ENCODE data around the gene LIPI. TPM values are rescaled to one million over a fixed set of nuclear protein-coding genes. Genes with fewer than 3 reads are reported as not detected.

LIPI gene
- total RNA-seq, 1 donor from 2014 or later = not detected

DNA sequence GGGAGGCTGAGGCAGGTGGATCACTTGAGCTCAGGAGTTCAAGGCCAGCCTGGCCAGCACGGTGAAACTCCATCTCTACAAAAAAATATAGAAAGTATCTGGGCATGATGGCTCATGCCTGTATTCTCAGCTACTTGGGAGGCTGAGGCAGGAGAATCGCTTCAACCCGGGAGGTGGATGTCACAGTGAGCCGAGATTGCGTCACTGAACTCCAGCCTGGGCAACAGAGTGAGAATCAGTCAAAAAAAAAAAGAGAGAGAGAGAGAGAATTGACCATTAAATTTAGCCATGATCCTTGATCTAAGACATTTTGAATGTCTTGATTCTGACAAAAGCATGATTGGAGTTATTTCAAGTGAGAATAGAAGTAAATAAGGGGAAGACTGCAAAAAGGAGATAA is 24.3 kb upstream of the LIPI start:
- Mint-ChIP-seq H3K36me3 (no peaks in the 10 kb centered on the region), H3K27me3 (ENCODE audit: low read depth) (no peaks in the 10 kb centered on the region), H3K27ac (no peak overlapping the region), H3K9me3 (peaks cover 26% of the 10 kb centered on the region), H3K4me1 (no peaks in the 10 kb centered on the region), H3K4me3 (no peak overlapping the region)
- DNase-seq (ENCODE audit: low spot score in 2 of 2, unreplicated experiment in 2 of 2) = no peak
- TF ChIP-seq, protein P1, sequence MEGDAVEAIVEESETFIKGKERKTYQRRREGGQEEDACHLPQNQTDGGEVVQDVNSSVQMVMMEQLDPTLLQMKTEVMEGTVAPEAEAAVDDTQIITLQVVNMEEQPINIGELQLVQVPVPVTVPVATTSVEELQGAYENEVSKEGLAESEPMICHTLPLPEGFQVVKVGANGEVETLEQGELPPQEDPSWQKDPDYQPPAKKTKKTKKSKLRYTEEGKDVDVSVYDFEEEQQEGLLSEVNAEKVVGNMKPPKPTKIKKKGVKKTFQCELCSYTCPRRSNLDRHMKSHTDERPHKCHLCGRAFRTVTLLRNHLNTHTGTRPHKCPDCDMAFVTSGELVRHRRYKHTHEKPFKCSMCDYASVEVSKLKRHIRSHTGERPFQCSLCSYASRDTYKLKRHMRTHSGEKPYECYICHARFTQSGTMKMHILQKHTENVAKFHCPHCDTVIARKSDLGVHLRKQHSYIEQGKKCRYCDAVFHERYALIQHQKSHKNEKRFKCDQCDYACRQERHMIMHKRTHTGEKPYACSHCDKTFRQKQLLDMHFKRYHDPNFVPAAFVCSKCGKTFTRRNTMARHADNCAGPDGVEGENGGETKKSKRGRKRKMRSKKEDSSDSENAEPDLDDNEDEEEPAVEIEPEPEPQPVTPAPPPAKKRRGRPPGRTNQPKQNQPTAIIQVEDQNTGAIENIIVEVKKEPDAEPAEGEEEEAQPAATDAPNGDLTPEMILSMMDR (IDR thresholded peaks at IDR 0.05; ENCODE audit: unreplicated experiment) = no peak

DNA sequence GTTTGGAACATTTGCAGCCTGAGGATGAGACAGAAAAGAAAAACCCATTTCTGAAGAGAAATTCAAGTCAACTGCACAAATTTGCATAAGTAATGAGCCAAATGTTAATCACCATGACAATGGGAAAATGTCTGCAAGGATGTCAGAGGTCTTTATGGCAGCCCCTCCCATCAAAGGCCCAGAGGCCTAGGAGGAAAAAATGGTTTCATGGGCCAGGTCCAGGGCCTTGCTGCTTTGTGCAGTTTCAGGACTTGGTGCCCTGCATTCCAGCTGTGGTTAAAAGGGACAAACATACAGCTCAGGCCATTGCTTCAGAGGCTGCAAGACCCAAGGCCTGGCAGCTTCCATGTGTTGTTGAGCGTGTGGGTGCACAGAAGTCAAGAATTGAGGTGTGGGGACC is 18.6 kb upstream of the LIPI start:
- H3K36me3 Mint-ChIP-seq = peaks cover 21% of the 10 kb centered on the region
- TF ChIP-seq, protein P1 (IDR thresholded peaks at IDR 0.05; ENCODE audit: unreplicated experiment) = no peak
- no peak overlapping the region for H3K4me3 Mint-ChIP-seq
- no peak for DNase-seq (ENCODE audit: low spot score in 2 of 2, unreplicated experiment in 2 of 2)
- H3K27ac Mint-ChIP-seq = no peak overlapping the region
- H3K27me3 Mint-ChIP-seq (ENCODE audit: low read depth) = no peaks in the 10 kb centered on the region
- H3K4me1 Mint-ChIP-seq = no peaks in the 10 kb centered on the region
- H3K9me3 Mint-ChIP-seq = peaks cover 41% of the 10 kb centered on the region

- no peak for DNase-seq (ENCODE audit: low spot score in 2 of 2, unreplicated experiment in 2 of 2)
- Mint-ChIP-seq H3K4me3 (no peak overlapping the region), H3K27ac (no peak overlapping the region), H3K4me1 (no peaks in the 10 kb centered on the region), H3K36me3 (peaks cover 21% of the 10 kb centered on the region), H3K9me3 (peaks cover 15% of the 10 kb centered on the region), H3K27me3 (ENCODE audit: low read depth) (no peaks in the 10 kb centered on the region)
- TF ChIP-seq, protein P1 (IDR thresholded peaks at IDR 0.05; ENCODE audit: unreplicated experiment) = no peak
Measured at GRCh38 chr21:14223365-14223764, 12.6 kb upstream of the LIPI start.

DNA sequence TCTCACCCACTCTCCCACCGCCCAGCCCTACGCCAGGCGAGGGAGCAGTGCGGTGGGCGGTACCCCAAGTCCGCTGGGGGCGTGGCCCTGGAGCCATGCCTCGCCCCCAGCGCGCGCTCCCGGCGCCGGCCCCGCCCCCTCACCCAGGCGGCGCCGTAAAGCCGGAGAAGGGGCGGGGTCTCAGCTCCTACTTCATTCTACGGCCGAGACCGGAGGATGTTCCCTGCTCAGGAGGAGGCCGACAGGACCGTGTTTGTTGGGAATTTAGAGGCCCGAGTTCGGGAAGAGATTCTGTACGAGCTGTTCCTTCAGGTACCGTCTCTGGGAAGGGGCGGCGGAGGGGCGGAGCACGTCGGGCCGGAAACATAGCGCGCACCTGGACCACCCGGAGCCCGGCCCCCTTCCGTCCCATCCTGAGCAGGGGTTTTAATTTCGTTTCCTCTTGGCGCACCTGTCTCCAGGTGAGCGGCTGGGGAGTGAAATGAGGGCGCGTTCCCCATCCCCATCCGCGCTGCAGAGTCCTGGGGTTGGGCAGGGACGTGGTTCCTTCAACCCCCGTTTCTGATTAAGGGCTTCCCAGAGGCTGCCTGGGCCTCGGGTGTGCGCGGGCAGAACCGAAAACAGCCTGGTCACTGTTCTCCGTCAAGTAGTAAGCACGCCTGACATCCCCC is 5.4 kb upstream of the LIPI start, which contains the start of gene RBM11:
Gene RBM11 (plus strand): TSS at position 187 of the 671 bp plus-strand sequence. CDS start 30 bp downstream, at position 217.
- H3K27ac Mint-ChIP-seq = peak within 1 kb of the TSS; percentile 64
- TF ChIP-seq, protein P1 (IDR thresholded peaks at IDR 0.05; ENCODE audit: unreplicated experiment) = no peak
- peaks cover 8% of the 10 kb centered on the region for H3K9me3 Mint-ChIP-seq
- peak; percentile 68 to 79 for DNase-seq (ENCODE audit: low spot score in 2 of 2, unreplicated experiment in 2 of 2)
- H3K36me3 Mint-ChIP-seq = no peaks in the 10 kb centered on the region
- H3K4me3 Mint-ChIP-seq = peak within 1 kb of the TSS; percentile 82
- peaks cover 13% of the 10 kb centered on the region for H3K27me3 Mint-ChIP-seq (ENCODE audit: low read depth)
- peaks cover 5% of the 10 kb centered on the region for H3K4me1 Mint-ChIP-seq

DNA sequence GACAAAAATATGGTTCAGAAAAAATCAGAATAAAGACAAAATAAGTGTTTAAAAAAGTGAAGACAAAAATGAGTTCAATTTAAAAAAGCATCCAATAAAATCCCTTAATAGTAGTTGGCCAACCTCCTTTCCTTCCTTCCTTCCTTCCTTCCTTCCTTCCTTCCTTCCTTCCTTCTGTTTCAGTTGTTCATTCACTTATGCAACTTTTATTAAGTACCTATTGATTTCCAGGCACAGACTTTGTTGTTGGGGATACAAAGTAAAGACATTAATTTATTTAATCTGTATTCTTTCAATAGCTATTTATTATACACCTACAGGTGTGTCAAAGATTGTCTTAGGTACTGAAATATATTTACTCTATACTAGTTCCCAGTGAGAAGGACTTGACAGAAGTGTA is 2.4 kb upstream of the LIPI start:
- peaks cover 13% of the 10 kb centered on the region for H3K27me3 Mint-ChIP-seq (ENCODE audit: low read depth)
- TF ChIP-seq, protein P1 (IDR thresholded peaks at IDR 0.05; ENCODE audit: unreplicated experiment) = no peak
- no peaks in the 10 kb centered on the region for H3K36me3 Mint-ChIP-seq
- peaks cover 8% of the 10 kb centered on the region for H3K9me3 Mint-ChIP-seq
- DNase-seq (ENCODE audit: low spot score in 2 of 2, unreplicated experiment in 2 of 2) = no peak
- peaks cover 5% of the 10 kb centered on the region for H3K4me1 Mint-ChIP-seq
- no peak overlapping the region for H3K4me3 Mint-ChIP-seq
- H3K27ac Mint-ChIP-seq = no peak overlapping the region
